GM10266 (cell line): ENCODE results near the gene DCUN1D2.

ENCODE experiments used
- DNase-seq: peaks from one replicate; pipeline ENCODE4 v3.0.0; 2012; ENCODE audit errors: extremely low spot score
- CTCF ChIP-seq: IDR thresholded peaks from 2 replicates; pipeline ENCODE4 v1.5.1; 2012; ENCODE audit warnings: mild to moderate bottlenecking, low read depth; ENCODE audit not compliant: control insufficient read depth, insufficient read depth; ENCODE audit errors: missing control alignments

The DCUN1D2 gene

GRCh38 chr13:113490496-113491417, at the start of gene DCUN1D2:
Gene DCUN1D2 (minus strand): TSS chr13:113490711. CDS start chr13:113490669, 42 bp downstream.
- no peak for TF ChIP-seq CTCF
- DNase-seq = peak; percentile 99

GRCh38 chr13:113539822-113540221, 49.3 kb upstream of the DCUN1D2 start:
- no peak for TF ChIP-seq CTCF
- DNase-seq = no peak

- TF ChIP-seq CTCF = no peak
- DNase-seq = no peak
Observed at GRCh38 chr13:113539176-113539575, 48.7 kb upstream of the DCUN1D2 start.

- DNase-seq = no peak
- no peak for TF ChIP-seq CTCF
Observed at GRCh38 chr13:113538689-113539058, 48.2 kb upstream of the DCUN1D2 start.

- no peak for TF ChIP-seq CTCF
- no peak for DNase-seq
Observed at GRCh38 chr13:113537909-113538688, 47.6 kb upstream of the DCUN1D2 start.

- no peak for TF ChIP-seq CTCF
- DNase-seq = no peak
Observed at GRCh38 chr13:113537205-113537604, 46.7 kb upstream of the DCUN1D2 start.
